Hepatocyte (in vitro differentiated cells): ENCODE measurements around the gene SPRN. TPM values are rescaled to one million over a fixed set of nuclear protein-coding genes. Genes with fewer than 3 reads are reported as not detected.
"Not testable (repeated sequence)": the region's sequence is repeated elsewhere in the genome, so short reads cannot be mapped to it uniquely, and the experiment has no call there.

Experiments
- DNase-seq: peaks from one replicate; pipeline ENCODE4 v3.0.0-alpha.2; 2016; ENCODE audit warnings: low spot score
- H2AFZ ChIP-seq: fragments of 200-600 bp; sonication (generic); 2 replicates; pipeline ENCODE4 v1.6.0; 2016; ENCODE audit warnings: antibody characterized with exemption, mild to moderate bottlenecking
- H3K27ac ChIP-seq: fragments of 200-600 bp; sonication (generic); 2 replicates; pipeline ENCODE4 v1.5.1; 2016; ENCODE audit warnings: mild to moderate bottlenecking
- H3K27me3 ChIP-seq: fragments of 200-600 bp; sonication (generic); 2 replicates; pipeline ENCODE4 v1.6.1; 2016
- H3K36me3 ChIP-seq: fragments of 200-600 bp; sonication (generic); replicated peaks from 2 replicates; pipeline ENCODE4 v1.5.1; 2016; ENCODE audit warnings: low read depth; ENCODE audit not compliant: insufficient read depth
- H3K4me1 ChIP-seq: fragments of 200-600 bp; sonication (generic); 2 replicates; pipeline ENCODE4 v1.5.1; 2016; ENCODE audit warnings: mild to moderate bottlenecking, moderate library complexity; ENCODE audit not compliant: insufficient read depth
- H3K4me2 ChIP-seq: fragments of 200-600 bp; sonication (generic); 2 replicates; pipeline ENCODE4 v1.6.0; 2016
- H3K4me3 ChIP-seq: fragments of 200-600 bp; sonication (generic); 2 replicates; pipeline ENCODE4 v1.5.1; 2016; ENCODE audit warnings: mild to moderate bottlenecking
- H3K79me2 ChIP-seq: fragments of 200-600 bp; sonication (generic); 2 replicates; pipeline ENCODE4 v1.6.0; 2017; ENCODE audit warnings: mild to moderate bottlenecking
- H3K9me2 ChIP-seq: fragments of 200-600 bp; sonication (generic); replicated peaks from 2 replicates; pipeline ENCODE4 v1.6.0; 2017; ENCODE audit warnings: mild to moderate bottlenecking; ENCODE audit not compliant: insufficient read depth
- H3K9me3 ChIP-seq: fragments of 200-600 bp; sonication (generic); 2 replicates; pipeline ENCODE4 v1.5.1; 2016; ENCODE audit warnings: low read depth, mild to moderate bottlenecking
- H4K20me1 ChIP-seq: fragments of 200-600 bp; sonication (generic); 2 replicates; pipeline ENCODE4 v1.6.0; 2016; ENCODE audit warnings: mild to moderate bottlenecking; ENCODE audit not compliant: insufficient read depth, poor library complexity, severe bottlenecking
- CTCF ChIP-seq: fragments of 200-600 bp; sonication (generic); IDR thresholded peaks from 2 replicates; pipeline ENCODE4 v1.5.1; 2016; ENCODE audit warnings: antibody characterized with exemption, mild to moderate bottlenecking; ENCODE audit not compliant: poor library complexity
- EZH2 ChIP-seq: fragments of 200-600 bp; sonication (generic); IDR thresholded peaks from 2 replicates; pipeline ENCODE4 v1.6.1; 2016; ENCODE audit warnings: antibody characterized with exemption, mild to moderate bottlenecking, borderline replicate concordance
- EZH2phosphoT487 ChIP-seq: fragments of 200-600 bp; sonication (generic); IDR thresholded peaks from one replicate; pipeline ENCODE4 v1.6.1; 2018; ENCODE audit warnings: antibody characterized with exemption, mild to moderate bottlenecking, low read depth, moderate library complexity; ENCODE audit not compliant: unreplicated experiment, severe bottlenecking
- WGBS: methylation state at CpG from one replicate; pipeline ENCODE4 v1.1.6; 2016; ENCODE audit warnings: low lambda C conversion rate; ENCODE audit errors: missing lambda C conversion rate; 5-methylcytosine and 5-hydroxymethylcytosine counted together
- polyA plus RNA-seq: library from polyadenylated mRNA; unstranded; fragments of >200 nt; fragmentation: Nextera tagmentation; extraction: Ambion mirVana; gene quantifications from 2 replicates; pipeline ENCODE4 v1.2.1, GENCODE V29; 2016
- total RNA-seq: library from RNA; depleted of rRNA; stranded (reverse); fragments of >200 nt; gene quantifications from 2 replicates; pipeline ENCODE4 v1.2.3, GENCODE V29; 2014

Gene SPRN
- total and polyA plus RNA-seq, 2 experiments from 2014 or later: 0.97 to 2.7 TPM

- Histone ChIP-seq H3K79me2 (no peaks in the 10 kb centered on the region), H3K27me3 (no peaks in the 10 kb centered on the region), H3K4me1 (no peaks in the 10 kb centered on the region), H3K36me3 (peaks cover 3% of the 10 kb centered on the region), H2AFZ (no peak overlapping the region), H3K9me2 (no peaks in the 10 kb centered on the region), H3K27ac (no peak overlapping the region), H4K20me1 (peaks cover 6% of the 10 kb centered on the region), H3K4me2 (no peak overlapping the region), H3K4me3 (no peak overlapping the region), H3K9me3 (no peaks in the 10 kb centered on the region)
- no peak for TF ChIP-seq CTCF
- DNase-seq: no peak
- 94% methylated on average over 34 of the region's 34 CpGs for WGBS
Measured at GRCh38 chr10:133419211-133419950, 5.0 kb downstream of the SPRN start.

GRCh38 chr10:133418289-133418993 is 6.0 kb downstream of the SPRN start:
- Histone ChIP-seq H4K20me1 (peaks cover 6% of the 10 kb centered on the region), H2AFZ (no peak overlapping the region)

GRCh38 chr10:133415752-133416151 is 8.7 kb downstream of the SPRN start:
- DNase-seq: no peak
- H3K27ac ChIP-seq: no peak overlapping the region

More at GRCh38 chr10:133418289-133418993, 6.0 kb downstream of the SPRN start:
- Histone ChIP-seq H3K79me2 (no peaks in the 10 kb centered on the region), H3K4me2 (no peak overlapping the region), H3K4me1 (no peaks in the 10 kb centered on the region), H3K9me2 (no peaks in the 10 kb centered on the region), H3K4me3 (no peak overlapping the region), H3K9me3 (no peaks in the 10 kb centered on the region), H3K36me3 (peaks cover 3% of the 10 kb centered on the region), H3K27me3 (no peaks in the 10 kb centered on the region), H3K27ac (no peak overlapping the region)
- no peak for DNase-seq
- TF ChIP-seq EZH2 (no peak), EZH2phosphoT487 (no peak), CTCF (no peak)
- WGBS: 97% methylated on average over 14 of the region's 14 CpGs

GRCh38 chr10:133414401-133414800 is 10.0 kb downstream of the SPRN start:
- not testable (repeated sequence) for H3K4me3 ChIP-seq, H3K27ac ChIP-seq, H3K9me2 ChIP-seq, H4K20me1 ChIP-seq, H3K4me2 ChIP-seq, DNase-seq, H2AFZ ChIP-seq, H3K27me3 ChIP-seq, H3K4me1 ChIP-seq
- peaks cover 22% of the 10 kb centered on the region for H3K9me3 ChIP-seq
- 98% methylated on average over 17 of the region's 23 CpGs for WGBS
- H3K36me3 ChIP-seq: peaks cover 28% of the 10 kb centered on the region
- peaks cover 35% of the 10 kb centered on the region for H3K79me2 ChIP-seq

More at GRCh38 chr10:133415752-133416151, 8.7 kb downstream of the SPRN start:
- Histone ChIP-seq H3K4me3 (no peak overlapping the region), H2AFZ (no peak overlapping the region), H3K27me3 (no peaks in the 10 kb centered on the region), H3K9me2 (no peaks in the 10 kb centered on the region), H3K9me3 (peaks cover 20% of the 10 kb centered on the region), H4K20me1 (no peaks in the 10 kb centered on the region), H3K79me2 (peaks cover 21% of the 10 kb centered on the region), H3K36me3 (peaks cover 28% of the 10 kb centered on the region), H3K4me2 (no peak overlapping the region), H3K4me1 (no peaks in the 10 kb centered on the region)
- WGBS: 95% methylated on average over 25 of the region's 25 CpGs
- no peak for TF ChIP-seq EZH2
- no peak for TF ChIP-seq EZH2phosphoT487
- TF ChIP-seq CTCF: no peak
